Stimulated activated CD4-positive, alpha-beta T cell treated with anti-CD3 and anti-CD28 coated beads, TNF-alpha, amount 100 ng/mL, for 48 hours (primary cell): Measurements from ENCODE around the gene DNAJC21.
A peak's percentile ranks its signal among the peaks of the same experiment; 100 is the strongest.

Source experiments
- DNase-seq, 3 donors: peaks; one replicate each; pipeline ENCODE4 v3.0.0-alpha.2; 2020; ENCODE audit warnings: low read depth in 3 of 3

The DNAJC21 gene

GRCh38 chr5:34977934-34978613 is 48.7 kb downstream of the DNAJC21 start:
- DNase-seq = no peak

GRCh38 chr5:34978681-34979080 is 49.3 kb downstream of the DNAJC21 start:
- DNase-seq = no peak

- DNase-seq = no peak
Observed at GRCh38 chr5:34982823-34983222, 53.5 kb downstream of the DNAJC21 start.

- no peak for DNase-seq
Observed at GRCh38 chr5:34986965-34987364, 57.6 kb downstream of the DNAJC21 start.

GRCh38 chr5:34991486-34992238 is 62.3 kb downstream of the DNAJC21 start:
- no peak for DNase-seq

- DNase-seq = no peak
Observed at GRCh38 chr5:34993951-34994350, 64.6 kb downstream of the DNAJC21 start.

- DNase-seq = no peak
Observed at GRCh38 chr5:34996261-34996660, 66.9 kb downstream of the DNAJC21 start.

GRCh38 chr5:34998058-34998789 is 68.9 kb downstream of the DNAJC21 start:
- no peak for DNase-seq

GRCh38 chr5:35001842-35002241 is 72.5 kb downstream of the DNAJC21 start:
- DNase-seq = no peak

GRCh38 chr5:35002459-35002858 is 73.1 kb downstream of the DNAJC21 start:
- no peak for DNase-seq

GRCh38 chr5:35003018-35003957 is 73.9 kb downstream of the DNAJC21 start:
- peak; percentile 20 to 57 (median 50) for DNase-seq

GRCh38 chr5:35004200-35004599 is 74.8 kb downstream of the DNAJC21 start:
- DNase-seq = no peak

- no peak for DNase-seq
Observed at GRCh38 chr5:35004771-35005170, 75.4 kb downstream of the DNAJC21 start.
